DMS 273 (cell line): ENCODE data around the gene DHDH.
A peak's percentile ranks its signal among the peaks of the same experiment; 100 is the strongest.

Source experiments
- DNase-seq: peaks from one replicate; lab custom pipeline; 2025; ENCODE audit not compliant: unreplicated experiment; lab: John Stamatoyannopoulos, UW

Gene DHDH

DNA sequence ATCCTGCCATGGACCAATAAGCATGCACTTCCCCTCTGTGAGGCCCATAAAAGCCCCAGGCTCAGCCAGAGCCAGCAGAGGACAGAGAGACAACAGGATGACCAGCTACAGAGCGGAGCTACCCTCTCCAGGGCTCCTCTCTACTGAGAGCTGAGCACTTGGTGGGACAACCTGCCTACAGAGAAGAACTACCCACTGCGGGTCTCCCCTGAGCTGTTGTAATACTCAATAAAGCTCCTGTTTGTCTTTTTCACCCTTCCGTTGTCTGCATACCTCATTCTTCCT is 13.7 kb downstream of the DHDH start:
- DNase-seq: no peak

DNA sequence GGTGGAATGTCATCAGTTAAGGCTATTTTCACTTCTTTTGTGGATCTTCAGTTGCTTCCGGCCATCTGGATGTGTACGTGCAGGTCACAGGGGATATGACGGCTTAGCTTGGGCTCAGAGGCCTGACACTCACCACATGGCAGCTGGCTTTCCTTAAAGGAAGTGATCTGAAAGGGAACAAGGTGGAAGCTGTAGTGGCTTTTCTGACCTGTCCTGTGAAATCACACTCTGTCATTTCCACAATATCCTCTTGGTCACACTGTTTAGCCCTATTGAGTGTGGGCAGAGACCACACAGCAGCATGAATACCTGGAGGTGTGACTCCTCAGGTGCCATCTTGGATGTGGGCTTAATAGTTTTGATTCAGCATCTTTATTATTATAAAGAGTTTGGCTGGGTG is 16.7 kb downstream of the DHDH start:
- DNase-seq: no peak

DNA sequence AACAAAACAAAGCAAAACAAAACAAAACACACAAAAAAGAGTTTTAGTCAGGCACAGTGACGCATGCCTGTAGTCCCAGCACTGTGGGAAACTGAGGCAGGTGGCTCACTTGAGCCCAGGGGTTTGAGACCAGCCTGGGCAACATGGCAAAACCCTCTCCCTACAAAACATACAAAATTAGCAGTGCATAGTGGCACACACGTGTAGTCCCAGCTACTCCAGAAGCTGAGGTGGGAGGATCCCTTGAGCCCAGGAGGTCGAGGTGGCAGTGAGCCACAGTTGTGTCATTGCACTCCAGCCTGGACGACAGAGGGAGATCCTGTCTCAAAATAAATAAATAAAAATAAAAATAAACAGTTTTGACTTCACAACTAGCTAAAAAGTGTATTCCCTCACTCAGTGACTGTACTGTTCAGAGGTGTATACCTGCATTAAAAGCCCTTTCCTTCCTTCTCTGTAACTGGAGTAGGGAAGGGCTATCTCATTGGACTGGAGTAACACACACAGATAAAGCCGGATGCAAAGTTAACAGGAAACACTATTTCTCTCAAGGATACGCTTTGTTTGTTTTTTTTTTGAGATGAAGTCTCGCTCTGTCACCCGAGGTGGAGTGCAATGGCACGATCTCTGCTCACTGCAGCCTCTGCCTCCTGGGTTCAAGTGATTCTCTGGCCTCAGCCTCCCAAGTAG is 17.5 kb downstream of the DHDH start:
- DNase-seq: no peak

DNA sequence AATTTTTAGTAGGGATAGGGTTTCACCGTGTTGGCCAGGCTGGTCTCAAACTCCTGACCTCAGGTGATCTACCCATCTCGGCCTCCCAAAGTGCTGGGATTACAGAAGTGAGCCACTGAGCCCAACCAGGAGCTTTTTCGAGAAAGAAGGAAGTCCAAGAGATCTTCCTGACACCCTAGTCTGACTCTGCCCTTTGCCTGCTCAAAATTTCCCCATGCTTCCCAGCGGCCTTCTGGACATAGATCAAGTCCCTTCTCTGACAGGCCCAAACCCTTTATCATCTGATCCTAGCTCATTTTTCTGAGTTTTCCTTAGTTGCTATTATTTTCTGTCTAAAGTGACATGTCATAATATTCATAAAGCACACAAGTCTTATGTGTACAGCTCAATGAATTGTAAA is 19.6 kb downstream of the DHDH start:
- DNase-seq: no peak

DNA sequence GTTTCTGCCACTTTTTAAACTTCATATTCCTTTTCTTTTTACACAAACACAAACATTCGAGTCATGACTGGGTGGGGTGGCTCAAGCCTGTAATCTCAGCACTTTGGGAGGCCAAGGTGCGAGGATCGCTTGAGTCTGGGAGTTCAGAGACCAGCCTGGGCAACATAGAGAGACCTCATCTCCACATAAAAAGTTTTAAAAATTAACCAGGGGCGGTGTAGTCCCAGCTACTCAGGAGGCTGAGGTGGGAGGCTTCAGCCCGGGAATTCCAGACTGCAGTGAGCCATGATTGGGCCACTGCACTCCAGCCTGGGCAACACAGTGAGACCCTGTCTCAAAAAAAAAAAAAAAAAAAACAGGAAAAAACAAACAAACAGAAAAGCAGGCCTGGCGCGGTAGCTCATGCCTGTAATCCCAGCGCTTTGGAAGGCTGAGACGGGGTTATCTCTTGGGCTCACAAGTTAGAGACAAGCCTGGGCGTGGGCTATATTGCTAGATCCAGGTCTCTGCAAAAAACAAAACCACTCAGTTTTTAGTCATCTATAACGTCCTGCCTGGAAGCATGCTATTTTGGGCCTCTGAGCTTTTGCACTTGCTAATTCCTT is 20.6 kb downstream of the DHDH start:
- DNase-seq: no peak

DNA sequence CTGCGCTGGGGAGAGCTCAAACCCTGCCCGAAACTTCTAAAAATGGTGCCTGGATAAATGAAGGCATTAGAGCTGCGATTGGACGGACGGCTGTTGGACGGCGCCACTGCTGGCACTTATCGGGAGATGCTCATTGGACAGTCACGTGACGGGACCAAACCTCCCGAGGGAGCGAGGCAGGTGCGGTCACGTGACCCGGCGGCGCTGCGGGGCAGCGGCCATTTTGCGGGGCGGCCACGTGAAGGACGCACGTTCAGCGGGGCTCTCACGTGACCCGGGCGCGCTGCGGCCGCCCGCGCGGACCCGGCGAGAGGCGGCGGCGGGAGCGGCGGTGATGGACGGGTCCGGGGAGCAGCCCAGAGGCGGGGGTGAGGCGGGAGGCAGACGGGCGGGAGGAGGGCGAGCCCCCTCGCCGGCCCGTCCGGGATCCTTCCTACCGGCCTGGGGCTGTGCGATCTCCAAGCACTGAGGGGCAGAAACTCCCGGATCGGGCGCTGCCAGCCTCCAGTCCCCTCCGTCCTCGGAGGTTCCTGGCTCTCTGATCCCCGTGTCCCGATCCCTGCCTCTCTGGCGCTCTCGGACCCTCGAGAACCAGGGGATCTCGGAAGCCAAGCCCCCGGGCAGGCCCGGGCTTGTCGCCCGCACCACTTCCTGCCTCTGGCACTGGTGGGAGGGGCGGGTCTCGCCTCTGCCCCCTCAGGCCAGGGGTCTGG is 21.3 kb downstream of the DHDH start, which contains the start of gene BAX:
Gene BAX, plus strand, starts transcription at position 281 of the 713 bp plus-strand sequence. Its CDS starts 54 bp downstream, at position 335.
- DNase-seq: peak; percentile 99

DNA sequence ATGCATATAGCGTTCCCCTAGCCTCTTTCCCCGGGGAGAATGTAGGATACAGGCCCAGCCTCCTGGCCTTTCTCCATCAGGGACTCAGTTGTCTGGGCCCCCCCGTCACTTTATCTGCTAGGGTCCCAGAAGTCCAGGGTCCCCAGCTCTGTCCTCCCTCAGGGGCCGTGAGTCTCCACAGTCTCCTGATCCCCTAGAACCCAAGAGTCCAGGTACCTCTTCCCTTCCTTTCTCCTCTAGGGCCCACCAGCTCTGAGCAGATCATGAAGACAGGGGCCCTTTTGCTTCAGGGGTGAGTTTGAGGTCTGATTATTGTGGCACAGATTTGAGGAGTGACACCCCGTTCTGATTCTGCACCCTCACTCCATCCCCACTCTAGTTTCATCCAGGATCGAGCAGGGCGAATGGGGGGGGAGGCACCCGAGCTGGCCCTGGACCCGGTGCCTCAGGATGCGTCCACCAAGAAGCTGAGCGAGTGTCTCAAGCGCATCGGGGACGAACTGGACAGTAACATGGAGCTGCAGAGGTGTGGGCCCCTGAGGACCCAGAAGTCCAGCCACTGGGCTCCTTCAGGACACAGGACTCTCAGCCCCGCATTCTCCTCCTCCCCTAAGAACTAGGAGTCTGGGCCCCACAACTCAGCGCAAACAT is 21.9 kb downstream of the DHDH start:
- DNase-seq: no peak

DNA sequence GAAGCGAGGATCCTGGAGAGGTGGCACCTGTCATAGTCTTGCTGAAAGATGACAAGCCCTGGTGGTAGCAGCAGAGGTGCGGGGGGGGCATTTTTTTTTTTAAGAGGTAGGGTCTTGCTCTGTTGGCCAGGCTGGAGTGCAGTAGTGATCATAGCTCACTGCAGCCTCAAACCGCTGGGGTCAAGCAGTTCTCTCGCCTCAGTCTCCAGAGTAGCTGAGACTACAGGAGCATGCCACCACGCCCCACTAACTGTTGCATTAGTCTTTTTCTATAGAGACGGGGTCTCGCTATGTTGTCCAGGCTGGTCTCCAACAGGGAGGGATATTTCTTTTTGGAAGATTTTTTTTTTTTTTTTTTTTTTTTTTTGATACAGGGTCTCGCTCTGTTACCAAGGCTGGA is 24.5 kb downstream of the DHDH start:
- no peak for DNase-seq

DNA sequence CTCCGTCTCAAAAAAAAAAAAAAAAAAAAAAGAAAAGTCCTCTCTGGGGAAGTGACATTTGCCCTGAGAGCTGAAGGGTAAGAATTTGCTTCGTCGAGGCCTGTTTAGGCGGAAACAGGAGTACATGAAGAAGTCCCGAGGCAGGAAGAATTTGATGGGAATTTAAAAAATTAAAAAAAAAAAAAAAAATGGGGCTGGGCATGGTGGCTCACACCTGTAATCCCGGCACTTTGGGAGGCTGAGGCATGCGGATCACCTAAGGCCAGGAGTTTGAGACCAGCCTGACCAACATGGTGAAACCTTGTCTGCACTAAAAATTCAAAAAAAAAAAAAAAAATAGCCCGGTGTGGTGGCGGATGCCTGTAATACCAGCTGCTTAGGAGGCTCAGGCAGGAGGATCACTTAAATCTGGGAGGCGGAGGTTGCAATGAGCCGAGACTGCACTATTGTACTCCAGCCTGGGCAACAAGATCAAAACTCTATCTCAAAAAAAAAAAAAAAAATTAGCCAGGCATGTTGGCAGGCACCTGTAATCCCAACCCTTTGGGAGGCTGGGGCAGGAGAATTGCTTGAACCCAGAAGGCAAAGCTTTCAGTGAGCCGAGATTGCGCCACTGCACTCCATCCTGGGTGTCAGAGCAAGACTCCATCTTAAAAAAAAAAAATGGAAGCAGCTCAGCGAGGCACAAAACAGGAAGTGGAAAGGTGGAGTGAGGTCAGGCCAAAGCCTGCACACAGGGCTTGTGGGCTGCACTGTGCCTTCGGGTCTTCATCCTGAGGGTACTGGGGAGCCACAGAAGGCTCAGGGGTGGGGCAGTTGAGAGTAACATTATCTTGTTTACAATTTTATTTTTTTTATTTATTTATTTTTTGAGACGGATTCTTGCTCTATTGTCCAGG is 26.1 kb downstream of the DHDH start:
- DNase-seq: no peak

DNA sequence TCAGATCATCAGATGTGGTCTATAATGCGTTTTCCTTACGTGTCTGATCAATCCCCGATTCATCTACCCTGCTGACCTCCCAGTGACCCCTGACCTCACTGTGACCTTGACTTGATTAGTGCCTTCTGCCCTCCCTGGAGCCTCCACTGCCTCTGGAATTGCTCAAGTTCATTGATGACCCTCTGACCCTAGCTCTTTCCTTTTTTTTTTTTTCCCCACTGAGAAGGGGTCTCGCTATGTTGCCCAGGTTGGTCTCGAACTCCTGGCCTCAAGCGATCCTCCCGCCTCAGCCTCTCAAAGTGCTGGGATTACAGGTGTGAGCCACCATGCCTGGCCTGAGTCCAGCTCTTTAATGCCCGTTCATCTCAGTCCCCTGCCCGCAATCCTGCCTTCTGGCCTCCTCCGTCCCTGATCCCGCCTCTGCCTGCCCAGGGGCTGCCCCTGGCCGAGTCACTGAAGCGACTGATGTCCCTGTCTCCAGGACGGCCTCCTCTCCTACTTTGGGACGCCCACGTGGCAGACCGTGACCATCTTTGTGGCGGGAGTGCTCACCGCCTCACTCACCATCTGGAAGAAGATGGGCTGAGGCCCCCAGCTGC is 27.7 kb downstream of the DHDH start:
- DNase-seq: peak; percentile 70

DNA sequence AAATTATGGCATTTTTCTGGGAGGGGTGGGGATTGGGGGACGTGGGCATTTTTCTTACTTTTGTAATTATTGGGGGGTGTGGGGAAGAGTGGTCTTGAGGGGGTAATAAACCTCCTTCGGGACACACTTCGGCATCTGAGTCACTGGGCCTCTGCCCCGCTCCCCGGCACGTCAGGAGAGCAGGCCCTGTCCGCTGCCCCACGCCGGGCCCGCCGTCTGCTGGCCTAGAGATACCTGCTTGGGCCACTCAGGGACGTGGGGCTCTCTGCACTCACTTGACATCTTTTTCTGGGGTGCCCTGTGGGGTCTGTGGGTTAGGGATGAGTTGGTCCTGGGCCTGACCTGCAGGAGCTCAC is 28.2 kb downstream of the DHDH start:
- no peak for DNase-seq

DNA sequence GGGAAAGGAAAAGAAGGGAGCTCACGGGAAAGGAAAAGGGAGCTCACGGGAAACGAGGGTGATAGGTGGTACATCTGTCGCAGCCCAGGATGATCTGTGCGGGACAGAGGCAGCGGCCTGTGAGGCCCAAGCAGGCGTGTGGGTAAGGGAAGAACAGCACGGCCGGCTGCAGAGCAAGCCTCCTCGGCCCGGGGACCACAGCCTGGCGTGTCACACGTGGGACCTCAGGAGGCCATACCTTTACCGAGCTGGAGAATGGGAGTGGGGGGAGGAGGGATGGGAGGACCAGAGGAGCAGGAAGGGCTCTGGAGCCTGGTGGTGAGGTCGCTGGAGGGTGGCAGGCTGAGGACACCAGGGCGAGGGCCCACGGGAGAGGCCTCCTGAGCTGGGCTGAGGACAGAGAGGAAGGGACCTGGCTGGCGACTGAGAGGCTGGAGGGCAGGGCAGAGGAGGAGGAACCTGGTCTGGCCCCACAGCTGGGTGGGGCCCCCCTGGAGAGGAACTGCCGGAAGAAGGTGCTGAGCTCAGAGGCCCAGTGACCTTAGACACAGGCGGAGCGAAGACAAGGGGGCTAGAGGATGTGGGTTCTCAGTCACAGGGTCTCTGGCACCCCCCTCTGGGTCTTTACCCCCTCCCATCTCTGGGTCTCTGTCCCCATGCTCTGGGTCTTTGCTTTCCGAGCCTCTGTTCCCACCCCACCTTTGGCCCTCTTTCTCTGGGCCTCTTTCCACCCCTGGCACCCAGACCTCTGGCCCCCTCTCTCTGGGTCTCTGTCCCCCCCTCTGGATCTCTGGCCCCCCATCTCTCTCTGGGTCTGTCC is 28.7 kb downstream of the DHDH start:
- DNase-seq: peak; percentile 58

DNA sequence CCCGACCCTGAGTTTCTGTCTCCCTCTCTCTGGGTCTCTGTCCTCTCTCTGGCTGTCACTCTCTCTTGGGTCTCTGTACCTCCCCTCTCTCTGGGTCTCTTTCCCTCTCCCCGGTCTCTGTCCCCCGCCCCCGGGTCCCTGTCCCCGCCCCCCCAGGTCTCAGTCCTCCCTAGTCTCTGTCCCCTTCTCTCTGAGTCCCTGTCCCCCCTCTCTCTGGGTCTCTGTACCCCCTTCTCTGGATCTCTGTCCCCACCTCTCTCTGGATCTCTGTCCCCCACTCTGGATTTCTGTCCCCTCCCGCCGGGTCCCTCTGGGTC is 29.3 kb downstream of the DHDH start:
- DNase-seq: no peak

DNA sequence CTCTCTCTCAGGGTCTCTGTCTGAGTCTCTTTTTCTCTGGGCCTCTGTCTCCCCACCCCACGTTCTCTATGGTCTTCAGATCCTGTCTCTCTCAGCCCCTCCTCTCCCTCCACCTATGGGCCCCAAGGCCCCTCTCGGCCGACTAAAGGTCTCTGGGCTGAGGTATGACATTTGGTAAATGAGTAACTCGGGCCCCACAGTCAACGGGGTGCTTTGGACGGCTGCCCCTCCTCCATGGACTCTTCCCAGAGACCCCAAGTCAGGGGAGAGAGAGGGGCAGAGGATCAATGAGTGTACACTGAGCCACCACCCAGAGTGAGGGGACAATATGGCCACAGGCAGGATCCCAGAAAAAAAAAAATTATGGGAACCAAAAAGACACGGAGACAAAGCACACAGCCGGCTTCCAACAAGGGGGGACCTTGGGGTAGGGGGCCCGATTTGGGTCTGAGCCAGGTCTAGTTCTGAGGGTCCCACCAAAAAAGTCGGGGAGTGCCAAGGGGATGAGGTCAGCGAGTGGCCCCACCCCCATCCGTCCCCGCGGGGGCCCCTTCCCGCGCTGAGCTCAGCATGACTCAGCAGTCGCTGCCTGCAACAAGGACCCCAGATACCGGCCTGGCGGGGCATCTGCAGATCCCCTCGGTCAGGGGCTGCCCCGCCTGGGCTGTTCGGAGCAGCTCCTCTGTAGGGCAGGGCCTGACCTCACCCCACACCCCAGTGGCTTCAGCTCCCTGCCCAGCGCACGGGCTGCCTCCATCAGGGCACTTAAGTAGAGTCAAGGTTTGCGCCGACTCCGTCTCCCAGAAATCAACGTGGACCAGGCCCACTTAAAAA is 30.1 kb downstream of the DHDH start:
- DNase-seq: peak; percentile 68

DNA sequence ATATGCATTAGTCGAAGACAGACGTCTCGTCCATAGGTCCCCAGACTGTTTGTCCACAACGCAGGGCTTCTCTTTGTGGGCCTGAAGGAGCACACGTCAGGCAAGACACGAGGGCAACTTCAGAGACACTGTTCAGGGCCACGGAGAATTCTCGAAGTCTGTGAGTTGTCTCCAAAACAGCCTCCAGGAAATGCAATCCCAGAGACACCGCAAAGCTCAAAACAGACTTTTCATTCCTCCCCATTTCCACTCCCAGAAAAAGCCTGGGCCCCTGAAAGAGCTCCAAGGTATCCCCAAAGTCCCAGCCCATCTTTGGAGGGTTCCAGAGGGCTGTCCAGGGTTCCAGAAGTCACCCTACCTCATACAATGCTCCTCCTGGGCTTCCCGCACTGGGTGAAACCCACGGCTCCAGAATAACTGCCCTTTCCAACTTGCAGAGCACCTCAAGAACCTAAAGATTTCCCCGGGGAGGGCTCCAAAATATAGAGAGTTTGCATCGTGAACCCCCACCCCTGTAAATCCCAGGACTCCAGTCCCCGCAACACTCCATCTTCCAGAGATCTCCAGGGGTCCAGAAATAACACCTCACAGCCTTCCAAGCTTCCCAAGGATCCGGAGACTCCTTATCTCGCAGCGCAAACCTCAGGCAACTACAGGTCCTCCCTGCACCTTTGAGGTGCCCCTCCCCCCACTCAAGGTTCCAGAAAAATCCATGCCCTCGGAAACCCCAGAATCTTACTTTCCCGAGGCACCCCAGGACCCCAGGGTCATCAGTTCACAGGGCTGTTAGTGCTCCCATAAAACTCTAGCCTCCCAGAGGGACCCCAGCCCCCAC is 30.9 kb downstream of the DHDH start:
- DNase-seq: peak; percentile 61

DNA sequence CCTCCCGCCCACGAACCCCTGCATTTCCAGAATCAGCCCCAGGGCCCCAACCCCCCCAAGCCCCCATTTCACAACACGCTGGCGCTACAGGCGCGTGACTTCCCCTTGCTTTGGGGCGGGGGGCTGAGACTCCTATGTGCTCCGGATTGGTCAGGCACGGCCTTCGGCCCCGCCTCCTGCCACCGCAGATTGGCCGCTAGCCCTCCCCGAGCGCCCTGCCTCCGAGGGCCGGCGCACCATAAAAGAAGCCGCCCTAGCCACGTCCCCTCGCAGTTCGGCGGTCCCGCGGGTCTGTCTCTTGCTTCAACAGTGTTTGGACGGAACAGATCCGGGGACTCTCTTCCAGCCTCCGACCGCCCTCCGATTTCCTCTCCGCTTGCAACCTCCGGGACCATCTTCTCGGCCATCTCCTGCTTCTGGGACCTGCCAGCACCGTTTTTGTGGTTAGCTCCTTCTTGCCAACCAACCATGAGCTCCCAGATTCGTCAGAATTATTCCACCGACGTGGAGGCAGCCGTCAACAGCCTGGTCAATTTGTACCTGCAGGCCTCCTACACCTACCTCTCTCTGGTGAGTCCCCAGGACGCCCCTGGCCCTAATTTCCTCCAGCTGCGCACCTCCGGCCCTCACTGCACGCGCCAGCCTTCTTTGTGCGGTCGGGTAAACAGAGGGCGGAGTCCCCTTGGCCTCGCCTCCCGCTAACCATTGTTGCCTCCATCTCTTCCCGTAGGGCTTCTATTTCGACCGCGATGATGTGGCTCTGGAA is 31.7 kb downstream of the DHDH start, which contains the start of gene FTL:
Gene FTL, plus strand, starts transcription at position 270 of the 766 bp plus-strand sequence. Its CDS starts 199 bp downstream, at position 469.
- DNase-seq: peak; percentile 98

DNA sequence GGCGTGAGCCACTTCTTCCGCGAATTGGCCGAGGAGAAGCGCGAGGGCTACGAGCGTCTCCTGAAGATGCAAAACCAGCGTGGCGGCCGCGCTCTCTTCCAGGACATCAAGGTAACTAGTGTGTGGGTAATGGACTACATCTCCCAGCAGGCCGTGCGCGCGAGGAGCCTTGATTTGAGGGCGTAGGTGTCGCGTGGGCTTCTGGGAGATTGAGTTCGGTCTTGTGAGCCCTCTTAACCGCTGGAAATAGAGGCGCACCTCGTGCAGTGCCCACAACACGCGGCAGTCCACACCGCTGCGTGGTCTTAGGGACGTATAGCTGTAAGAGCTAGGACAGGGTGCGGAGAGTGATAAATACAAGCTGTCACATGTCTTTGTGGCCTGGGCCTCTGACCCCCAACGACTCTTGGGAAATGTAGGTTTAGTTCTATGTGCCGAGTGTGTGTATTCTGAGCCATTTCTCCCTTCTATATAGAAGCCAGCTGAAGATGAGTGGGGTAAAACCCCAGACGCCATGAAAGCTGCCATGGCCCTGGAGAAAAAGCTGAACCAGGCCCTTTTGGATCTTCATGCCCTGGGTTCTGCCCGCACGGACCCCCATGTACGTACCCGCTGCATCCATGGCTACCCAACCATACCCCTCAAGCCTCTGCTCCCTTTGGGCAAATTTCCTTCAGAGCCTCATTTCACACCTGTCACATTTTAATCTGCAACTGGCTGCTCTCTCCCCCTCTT is 32.5 kb downstream of the DHDH start:
- DNase-seq: peak; percentile 94
